GM18867 (cell line): ENCODE results near the gene AMDHD2.

Experiments
- ATAC-seq: cut with Tn5 transposase; IDR thresholded peaks from one replicate; pipeline ENCODE4 v1.9.1; 2021; ENCODE audit warnings: mild to moderate bottlenecking, moderate library complexity; ENCODE audit not compliant: unreplicated experiment

AMDHD2 gene

GRCh38 chr16:2498531-2499253 lies 21.5 kb upstream of the AMDHD2 start:
- ATAC-seq, result no peak

DNA sequence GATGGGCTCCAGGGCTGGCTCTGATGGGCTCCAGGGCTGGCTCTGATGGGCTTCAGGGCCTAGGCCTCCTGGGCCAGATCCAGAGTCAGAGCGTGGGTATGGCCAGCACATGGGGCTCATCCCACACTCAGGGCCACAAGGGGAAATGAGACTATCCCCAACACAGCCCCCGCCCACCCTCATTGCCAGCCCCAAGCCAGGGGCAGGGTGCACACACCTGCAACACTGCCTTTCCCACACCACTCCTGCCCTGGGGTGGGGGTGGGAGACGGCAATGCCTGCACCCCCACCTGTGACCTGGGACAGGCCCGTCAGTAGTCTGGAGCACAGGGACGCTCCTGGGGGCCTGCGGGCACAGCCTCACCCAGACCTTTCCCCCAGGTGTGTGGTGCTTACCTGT lies 20.7 kb upstream of the AMDHD2 start:
- ATAC-seq, result no peak

DNA sequence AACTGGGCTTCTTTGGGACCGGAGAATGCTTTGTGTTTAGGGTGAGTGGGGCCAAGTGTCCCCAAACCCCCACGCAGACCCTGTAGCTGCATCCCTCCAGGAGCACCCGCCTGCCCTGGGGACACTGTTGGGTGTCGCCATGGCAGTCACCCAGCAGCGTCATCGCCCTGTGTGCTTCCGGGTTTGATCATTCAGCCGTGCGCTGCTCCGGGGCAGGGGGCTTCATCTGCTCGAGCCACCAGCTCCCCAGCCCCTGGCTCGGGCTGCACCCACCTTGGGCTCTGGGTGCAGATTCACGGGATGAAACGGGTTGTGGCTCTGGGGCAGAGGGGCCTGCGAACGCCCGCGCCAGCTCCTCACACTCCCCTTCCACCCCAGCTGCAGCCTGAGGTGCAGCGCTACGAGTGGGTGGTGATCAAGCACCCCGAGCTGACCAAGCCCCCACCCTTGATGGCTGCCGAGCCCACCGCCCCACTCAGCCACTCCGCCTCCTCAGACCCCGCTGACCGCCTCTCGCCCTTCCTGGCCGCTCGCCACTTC lies 20.2 kb upstream of the AMDHD2 start:
- no peak for ATAC-seq

- no peak for ATAC-seq
These were observed 19.7 kb upstream of the AMDHD2 start for GRCh38 chr16:2500430-2500917.

GRCh38 chr16:2500918-2501750 lies 19.0 kb upstream of the AMDHD2 start:
- no peak for ATAC-seq

DNA sequence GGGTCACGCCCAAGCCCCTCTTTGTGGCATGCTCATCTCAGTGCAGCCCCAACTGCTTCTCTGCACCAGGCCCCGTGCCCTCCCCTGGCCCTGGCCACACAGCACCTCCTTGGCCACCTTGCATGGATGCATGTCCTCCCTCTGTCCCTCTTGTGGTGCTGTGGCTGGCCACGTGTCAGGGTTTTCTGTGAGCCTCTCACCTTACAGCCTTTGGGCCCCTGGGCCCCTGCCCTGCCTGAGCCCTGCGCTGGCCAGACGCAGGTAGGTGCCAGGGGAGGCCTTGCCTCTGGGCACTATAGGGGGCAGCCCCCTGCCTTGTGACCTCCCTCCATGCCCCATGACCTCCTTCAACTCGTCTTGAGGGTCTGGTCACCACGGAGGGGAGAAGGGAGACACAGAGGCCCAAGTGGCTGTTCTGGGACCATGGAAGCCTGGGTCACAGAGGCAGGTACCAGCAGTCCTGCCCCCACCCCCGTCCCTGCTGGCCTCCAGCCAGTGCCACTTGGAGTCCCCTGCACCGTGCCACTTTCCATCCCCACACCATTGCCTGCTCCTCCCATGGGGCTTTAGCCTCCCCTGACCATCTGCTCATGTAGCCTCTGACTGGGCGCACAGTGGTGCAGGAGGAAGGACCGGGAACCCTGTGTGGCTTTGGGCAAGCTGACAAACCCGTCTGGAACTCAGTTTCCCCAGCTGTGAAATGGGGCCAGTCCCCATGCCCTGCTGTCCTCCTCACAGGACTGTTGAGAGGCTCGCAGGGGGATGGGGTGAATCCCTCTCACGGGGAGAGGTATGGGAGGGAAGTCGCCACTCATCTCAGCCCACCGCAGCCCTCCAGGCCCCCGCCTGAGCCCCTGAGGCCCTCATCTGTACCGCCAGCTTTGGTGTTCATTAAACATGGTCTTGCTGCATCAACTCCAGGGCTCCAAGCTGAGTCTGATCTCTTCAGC lies 17.9 kb upstream of the AMDHD2 start:
- no peak for ATAC-seq

DNA sequence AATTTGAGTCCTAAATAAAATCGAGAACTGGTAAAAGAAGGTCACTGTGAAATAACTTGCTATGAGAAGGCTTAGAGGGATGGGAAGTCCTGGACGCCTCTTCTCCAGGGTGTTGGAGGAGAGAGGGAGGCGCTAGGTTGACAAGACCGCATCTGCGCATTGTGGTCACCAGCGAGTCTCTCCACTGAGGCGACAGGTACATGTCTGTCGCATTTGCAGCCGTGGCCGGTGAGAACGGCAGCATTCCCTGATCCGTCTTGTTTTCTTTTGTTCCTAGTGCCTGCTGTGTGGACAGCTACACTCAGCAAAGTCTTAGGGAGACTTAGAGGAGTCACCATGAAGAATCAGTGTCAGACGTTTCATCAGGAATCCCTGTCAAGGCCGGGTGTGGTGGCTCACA lies 14.5 kb upstream of the AMDHD2 start:
- no peak for ATAC-seq

DNA sequence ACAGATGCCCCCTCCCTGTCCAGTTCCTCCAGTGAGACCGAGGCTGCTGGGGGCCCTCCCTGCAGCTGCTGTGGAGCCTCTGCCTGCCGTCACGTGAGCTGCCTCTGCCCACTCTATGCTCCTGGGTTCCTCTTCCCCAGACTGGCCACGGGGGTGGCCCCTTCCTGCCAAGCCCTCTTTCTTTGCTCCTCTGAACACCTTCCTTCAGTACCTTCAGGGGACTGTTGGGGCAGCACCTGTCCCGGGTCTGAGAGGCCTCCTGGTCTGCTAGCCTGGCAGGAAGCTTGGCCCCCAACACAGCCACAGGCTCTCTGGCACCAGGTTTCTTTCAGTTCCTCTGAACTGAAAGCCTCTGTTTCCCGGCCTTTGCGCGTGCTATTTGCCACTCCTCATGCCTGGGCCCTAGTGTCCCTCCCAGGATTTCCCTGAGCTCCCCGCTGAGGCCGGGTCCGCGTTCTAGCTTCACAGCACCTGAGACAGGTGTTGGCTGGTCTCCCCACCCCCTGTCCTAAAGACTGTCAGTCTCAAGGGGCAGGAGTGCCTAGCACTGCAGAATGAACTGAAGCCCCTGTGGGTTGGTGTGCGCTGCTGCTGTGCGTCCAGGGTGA lies 13.0 kb upstream of the AMDHD2 start:
- peak; percentile 43 for ATAC-seq

- no peak for ATAC-seq
These were observed 12.5 kb upstream of the AMDHD2 start for GRCh38 chr16:2507665-2508064.

GRCh38 chr16:2508722-2509400 lies 11.3 kb upstream of the AMDHD2 start:
- no peak for ATAC-seq

DNA sequence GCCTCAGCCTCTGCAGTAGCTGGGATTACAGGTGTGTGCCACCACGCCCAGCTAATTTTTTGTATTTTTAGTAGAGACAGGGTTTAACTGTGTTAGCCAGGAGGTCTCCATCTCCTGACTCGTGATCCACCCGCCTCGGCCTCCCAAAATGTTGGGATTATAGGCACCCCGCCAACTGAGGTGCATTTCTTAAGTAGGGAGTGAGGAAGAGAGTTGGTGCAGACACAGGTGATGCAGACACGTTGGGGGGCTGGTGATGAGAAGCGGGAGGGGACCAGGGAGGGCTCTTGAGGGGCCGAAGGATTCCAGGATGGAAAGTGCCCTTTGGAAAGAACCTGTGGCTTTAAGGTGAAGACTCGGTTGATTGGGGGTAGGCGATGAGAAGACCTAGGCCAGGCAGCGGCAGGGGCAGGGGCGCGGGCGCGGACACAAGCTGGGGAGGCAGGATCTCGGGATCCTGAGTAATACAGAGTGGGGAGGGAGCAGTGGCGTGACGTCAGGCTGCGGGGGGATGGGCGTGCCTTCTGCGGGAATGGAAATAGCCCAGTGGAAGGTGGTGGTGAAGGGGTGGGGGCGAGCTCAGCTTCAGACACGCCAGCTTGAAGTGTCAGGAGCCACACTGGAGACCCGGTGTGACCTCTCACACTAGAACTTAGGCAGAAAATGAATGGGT lies 8.9 kb upstream of the AMDHD2 start:
- ATAC-seq, result no peak

GRCh38 chr16:2511996-2512734 lies 8.0 kb upstream of the AMDHD2 start:
- ATAC-seq, result no peak

- no peak for ATAC-seq
These were observed 7.3 kb upstream of the AMDHD2 start for GRCh38 chr16:2512735-2513404.

GRCh38 chr16:2513405-2514332 lies 6.5 kb upstream of the AMDHD2 start, which contains the start of gene ATP6V0C:
TSS of gene ATP6V0C (plus strand) at chr16:2513952. CDS start at chr16:2514104, 152 bp downstream.
- peak; percentile 76 for ATAC-seq

DNA sequence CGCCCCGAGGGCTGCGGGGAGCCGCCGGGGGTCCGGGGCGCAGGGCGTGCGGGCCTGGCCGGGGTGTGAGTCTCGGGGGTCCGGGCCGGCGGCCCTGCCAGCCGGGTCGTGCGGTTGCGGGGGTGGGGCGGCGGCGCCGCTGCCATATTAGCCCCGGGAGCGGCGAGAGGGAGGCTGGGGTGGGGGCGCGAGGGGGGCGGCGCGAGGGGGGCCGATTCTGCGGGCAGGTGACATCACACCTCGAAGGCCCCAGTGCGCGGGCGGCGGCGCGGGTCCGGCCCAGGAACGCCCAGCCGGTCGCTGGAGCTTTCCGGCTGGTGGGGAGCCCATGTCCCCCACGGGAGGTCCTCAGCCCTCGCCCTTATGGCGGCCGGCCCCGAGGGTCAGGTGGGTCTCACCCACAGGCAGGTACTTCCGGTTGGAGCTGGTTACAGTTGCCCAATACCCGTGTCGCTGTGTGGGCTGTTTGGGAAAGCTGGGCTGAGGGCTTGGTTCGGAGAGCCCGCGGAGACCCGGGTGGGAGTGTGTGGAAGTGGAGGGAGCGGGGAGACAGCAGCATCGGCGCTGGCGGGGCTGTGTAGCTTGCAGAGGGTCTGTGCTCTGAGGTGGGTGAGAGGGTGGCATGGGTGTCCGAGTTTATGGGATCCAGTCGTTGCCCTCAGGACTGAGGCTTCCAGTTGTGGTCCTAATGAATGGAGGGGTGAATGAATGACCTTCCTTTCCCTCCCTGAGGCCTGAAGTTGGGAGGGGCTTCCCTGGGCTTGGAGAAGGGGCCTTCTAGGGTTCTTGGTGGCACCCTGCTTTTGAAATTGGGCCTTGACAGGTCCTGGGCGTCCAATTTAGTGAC lies 5.6 kb upstream of the AMDHD2 start:
- no peak for ATAC-seq
